ENCODE measurements around the gene CD82. TPM values are rescaled to one million over a fixed set of nuclear protein-coding genes. Genes with fewer than 3 reads are reported as not detected.

Gene CD82
- total and polyA plus RNA-seq, 7 experiments from 2014 or later = 36.4 to 319 (median 57.2) TPM

DNA sequence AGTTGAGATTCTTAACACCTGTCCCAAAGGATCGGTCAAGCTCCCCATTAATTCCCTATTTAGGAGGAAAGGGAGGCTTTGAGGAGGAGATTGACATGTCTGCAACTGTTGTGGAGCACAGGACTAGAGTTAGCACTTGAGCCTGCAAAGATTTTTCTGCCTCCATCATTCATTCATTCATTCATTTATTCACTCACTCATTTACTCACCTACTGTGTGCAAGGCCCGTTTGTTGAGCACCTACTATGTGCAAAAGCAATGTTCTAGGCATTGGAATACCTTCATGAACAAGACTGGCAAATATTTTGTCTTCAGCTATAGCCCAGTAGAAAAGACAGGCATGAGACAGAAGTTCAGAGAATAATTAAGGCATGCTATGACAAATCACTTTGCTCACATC lies 43.2 kb upstream of the CD82 start:
- Mint-ChIP-seq H3K9me3 (no peaks in the 10 kb centered on the region), H3K4me1 (peaks cover 0 to 8% (median 3%) of the 10 kb centered on the region in 7 donors), H3K4me3 (no peak overlapping the region), H3K27ac (no peak overlapping the region), H3K36me3 (no peaks in the 10 kb centered on the region), H3K27me3 (peaks cover 14 to 40% (median 26%) of the 10 kb centered on the region in 5 donors)
- Histone ChIP-seq H3K4me1 (ENCODE audit: control insufficient read depth in 2 of 2, insufficient read depth in 2 of 2, low read length in 2 of 2) (no peaks in the 10 kb centered on the region), H3K4me3 (ENCODE audit: low read length) (no peak overlapping the region), H3K27me3 (ENCODE audit: control insufficient read depth in 2 of 2, insufficient read depth in 2 of 2, low read length in 2 of 2) (no peaks in the 10 kb centered on the region), H3K27ac (ENCODE audit: low read depth, low read length) (no peak overlapping the region), H3K36me3 (ENCODE audit: control insufficient read depth in 2 of 3, insufficient read depth in 3 of 3, low read length in 3 of 3) (no peaks in the 10 kb centered on the region), H3K9me3 (ENCODE audit: control insufficient read depth in 2 of 3, low read length in 3 of 3) (no peaks in the 10 kb centered on the region)
- POLR2A ChIA-PET = no interaction called here
- intact Hi-C loops (cut with micrococcal nuclease) = loop anchor here in 1 of 2 donors (5.0 kb wide), 1 partner anchor 425 kb away; the partner anchor contains the start of gene EXT2
- no peak for ATAC-seq
- DNase-seq = no peak
- CTCF ChIA-PET = interaction anchor here (1.5 kb wide), 1 partner anchor 389 kb away, joined by 3 read pairs; no protein-coding TSS in a partner anchor

DNA sequence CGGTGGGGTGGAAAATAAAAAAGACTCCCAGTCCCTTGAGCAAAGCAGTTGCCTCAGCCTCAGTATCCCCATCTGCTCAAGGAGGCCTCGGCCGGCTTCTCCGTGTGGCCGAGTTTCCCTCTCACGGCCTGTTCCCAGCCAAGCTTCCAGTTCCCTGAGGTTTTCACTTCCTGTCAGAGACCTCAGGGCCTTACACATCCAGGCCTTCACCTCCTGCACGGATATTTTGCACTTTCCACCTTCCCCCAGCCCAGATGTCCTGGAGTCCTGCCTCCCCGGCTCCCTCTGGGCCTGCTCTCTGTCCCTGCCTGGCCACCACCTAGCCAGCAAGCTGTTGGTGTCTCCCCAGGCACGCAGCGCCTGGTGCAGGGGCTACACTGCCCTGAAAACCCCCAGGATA lies 41.1 kb upstream of the CD82 start:
- no peak overlapping the region for H3K27ac Mint-ChIP-seq
- Histone ChIP-seq H3K27ac (ENCODE audit: low read depth, low read length) (no peak overlapping the region), H3K36me3 (ENCODE audit: control insufficient read depth in 2 of 3, insufficient read depth in 3 of 3, low read length in 3 of 3) (no peaks in the 10 kb centered on the region), H3K9me3 (ENCODE audit: control insufficient read depth in 2 of 3, low read length in 3 of 3) (no peaks in the 10 kb centered on the region), H3K27me3 (ENCODE audit: control insufficient read depth in 2 of 2, insufficient read depth in 2 of 2, low read length in 2 of 2) (no peaks in the 10 kb centered on the region), H3K4me3 (ENCODE audit: low read length) (no peak overlapping the region), H3K4me1 (ENCODE audit: control insufficient read depth in 2 of 2, insufficient read depth in 2 of 2, low read length in 2 of 2) (no peaks in the 10 kb centered on the region)
- no peak for ATAC-seq
- intact Hi-C loops (cut with micrococcal nuclease) = loop anchor here in 1 of 2 donors (5.0 kb wide), 1 partner anchor 427 kb away; the partner anchor contains the start of gene EXT2
- no peak for DNase-seq
- H3K36me3 Mint-ChIP-seq = no peaks in the 10 kb centered on the region
- no peak overlapping the region for H3K4me3 Mint-ChIP-seq
- H3K27me3 Mint-ChIP-seq = peaks cover 14 to 28% (median 19%) of the 10 kb centered on the region in 5 donors
- CTCF ChIA-PET = interaction anchor here (0.6 to 2.2 kb wide), 5 partner anchors 13 to 933 kb away, joined by 3 to 20 read pairs (median 4); no protein-coding TSS in a partner anchor
- H3K9me3 Mint-ChIP-seq = no peaks in the 10 kb centered on the region
- H3K4me1 Mint-ChIP-seq = peaks cover 0 to 17% (median 3%) of the 10 kb centered on the region in 7 donors
- POLR2A ChIA-PET = interaction anchor here (0.7 kb wide), 1 partner anchor 664 kb away, joined by 3 read pairs; no protein-coding TSS in a partner anchor

- H3K27ac Mint-ChIP-seq = no peak overlapping the region
- CTCF ChIA-PET = interaction anchor here (0.6 to 2.2 kb wide), 3 partner anchors 13 to 934 kb away, joined by 3 to 20 read pairs (median 6); no protein-coding TSS in a partner anchor
- H3K4me3 Mint-ChIP-seq = no peak overlapping the region
- peaks cover 12 to 23% (median 18%) of the 10 kb centered on the region in 5 donors for H3K27me3 Mint-ChIP-seq
- Histone ChIP-seq H3K36me3 (ENCODE audit: control insufficient read depth in 2 of 3, insufficient read depth in 3 of 3, low read length in 3 of 3) (no peaks in the 10 kb centered on the region), H3K4me1 (ENCODE audit: control insufficient read depth in 2 of 2, insufficient read depth in 2 of 2, low read length in 2 of 2) (no peaks in the 10 kb centered on the region), H3K27me3 (ENCODE audit: control insufficient read depth in 2 of 2, insufficient read depth in 2 of 2, low read length in 2 of 2) (no peaks in the 10 kb centered on the region), H3K9me3 (ENCODE audit: control insufficient read depth in 2 of 3, low read length in 3 of 3) (no peaks in the 10 kb centered on the region), H3K27ac (ENCODE audit: low read depth, low read length) (no peak overlapping the region), H3K4me3 (ENCODE audit: low read length) (no peak overlapping the region)
- POLR2A ChIA-PET = no interaction called here
- no peak for ATAC-seq
- peaks cover 0 to 18% (median 3%) of the 10 kb centered on the region in 7 donors for H3K4me1 Mint-ChIP-seq
- no peaks in the 10 kb centered on the region for H3K9me3 Mint-ChIP-seq
- H3K36me3 Mint-ChIP-seq = no peaks in the 10 kb centered on the region
- intact Hi-C loops (cut with micrococcal nuclease) = loop anchor here in 1 of 2 donors (5.0 kb wide), 1 partner anchor 427 kb away; the partner anchor contains the start of gene EXT2
- no peak for DNase-seq
These were observed 40.7 kb upstream of the CD82 start for GRCh38 chr11:44524751-44525201.

DNA sequence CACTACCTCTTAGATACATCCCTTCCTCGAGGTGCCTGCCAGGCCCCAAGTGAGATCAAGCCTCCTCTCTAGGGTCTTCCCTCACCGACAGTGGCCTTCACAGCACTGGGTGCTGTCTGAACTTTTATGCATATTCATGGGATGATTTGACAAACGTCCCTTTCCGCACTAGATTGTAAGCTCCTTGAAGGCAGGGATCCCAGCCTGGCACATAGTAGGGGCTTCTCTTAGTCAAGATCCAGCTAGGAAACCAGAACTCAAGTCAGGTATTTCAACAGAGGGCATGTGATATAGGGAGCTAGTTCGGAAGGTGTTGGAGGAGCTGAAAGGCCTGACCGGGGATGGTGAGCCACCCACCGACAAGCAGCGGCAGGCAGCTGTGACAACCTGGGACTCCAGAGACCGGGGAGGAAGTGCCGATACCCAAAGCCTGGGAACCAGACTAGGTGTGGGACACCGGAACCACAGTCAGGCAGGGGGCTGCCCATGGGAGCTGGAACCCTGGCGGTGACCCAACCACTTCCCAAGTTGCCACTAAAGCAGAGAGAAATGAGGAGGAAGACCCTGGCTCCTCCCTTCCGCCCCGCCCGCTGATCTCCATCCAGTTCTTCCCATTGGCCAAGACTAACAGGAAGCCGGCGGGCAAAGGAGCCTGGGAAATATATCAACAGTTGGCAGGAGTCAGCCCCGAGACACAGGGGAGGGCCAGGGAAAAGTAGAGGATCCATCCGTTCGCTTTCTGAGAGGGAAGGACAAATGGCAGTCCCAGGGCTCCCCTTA lies 39.8 kb upstream of the CD82 start:
- DNase-seq = no peak
- H3K9me3 Mint-ChIP-seq = no peaks in the 10 kb centered on the region
- Histone ChIP-seq H3K9me3 (ENCODE audit: control insufficient read depth in 2 of 3, low read length in 3 of 3) (no peaks in the 10 kb centered on the region), H3K4me3 (ENCODE audit: low read length) (no peak overlapping the region), H3K27ac (ENCODE audit: low read depth, low read length) (no peak overlapping the region), H3K27me3 (ENCODE audit: control insufficient read depth in 2 of 2, insufficient read depth in 2 of 2, low read length in 2 of 2) (no peaks in the 10 kb centered on the region), H3K36me3 (ENCODE audit: control insufficient read depth in 2 of 3, insufficient read depth in 3 of 3, low read length in 3 of 3) (no peaks in the 10 kb centered on the region), H3K4me1 (ENCODE audit: control insufficient read depth in 2 of 2, insufficient read depth in 2 of 2, low read length in 2 of 2) (no peaks in the 10 kb centered on the region)
- H3K27me3 Mint-ChIP-seq = peaks cover 9 to 19% (median 18%) of the 10 kb centered on the region in 5 donors
- H3K4me1 Mint-ChIP-seq = peaks cover 0 to 26% (median 10%) of the 10 kb centered on the region in 7 donors
- POLR2A ChIA-PET = no interaction called here
- CTCF ChIA-PET = interaction anchor here (0.8 kb wide), 1 partner anchor 86 kb away, joined by 3 read pairs; no protein-coding TSS in a partner anchor
- ATAC-seq = no peak
- H3K36me3 Mint-ChIP-seq = peaks cover 0 to 4% (median 0%) of the 10 kb centered on the region in 5 donors
- H3K4me3 Mint-ChIP-seq = no peak overlapping the region
- H3K27ac Mint-ChIP-seq = peak overlapping the region in 1 of 9 donors; percentile 3
- intact Hi-C loops (cut with micrococcal nuclease) = no loop called here

DNA sequence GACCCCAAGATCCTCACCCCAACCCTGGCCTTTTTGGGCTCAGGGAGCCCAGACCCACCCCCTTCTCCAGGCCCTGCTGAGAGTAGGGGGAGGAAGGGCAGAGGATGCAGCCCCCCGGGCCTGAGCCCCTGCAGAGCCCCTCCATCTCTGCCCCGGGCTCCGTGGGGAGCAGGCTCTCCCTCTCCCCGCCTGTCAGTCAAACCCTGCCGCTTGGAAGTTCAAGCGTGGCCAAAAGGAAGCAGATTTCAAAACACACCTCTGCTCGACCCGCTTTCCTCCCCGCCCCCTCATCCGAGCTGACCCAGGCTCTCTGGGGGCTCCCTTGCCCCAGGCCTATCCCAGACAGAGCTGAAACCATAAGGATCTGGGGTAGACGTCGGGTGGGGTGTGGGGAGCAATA lies 39.0 kb upstream of the CD82 start:
- Mint-ChIP-seq H3K9me3 (no peaks in the 10 kb centered on the region), H3K27me3 (peaks cover 5 to 16% (median 10%) of the 10 kb centered on the region in 5 donors), H3K4me3 (no peak overlapping the region), H3K36me3 (peaks cover 0 to 4% (median 0%) of the 10 kb centered on the region in 5 donors), H3K4me1 (peaks cover 0 to 34% (median 10%) of the 10 kb centered on the region in 7 donors), H3K27ac (no peak overlapping the region)
- H3K4me3 ChIP-seq (ENCODE audit: low read length) = no peak overlapping the region
- no peaks in the 10 kb centered on the region for H3K36me3 ChIP-seq (ENCODE audit: control insufficient read depth in 2 of 3, insufficient read depth in 3 of 3, low read length in 3 of 3)
- CTCF ChIA-PET = no interaction called here
- ATAC-seq = no peak
- POLR2A ChIA-PET = no interaction called here
- no peaks in the 10 kb centered on the region for H3K4me1 ChIP-seq (ENCODE audit: control insufficient read depth in 2 of 2, insufficient read depth in 2 of 2, low read length in 2 of 2)
- no peaks in the 10 kb centered on the region for H3K9me3 ChIP-seq (ENCODE audit: control insufficient read depth in 2 of 3, low read length in 3 of 3)
- intact Hi-C loops (cut with micrococcal nuclease) = no loop called here
- no peak overlapping the region for H3K27ac ChIP-seq (ENCODE audit: low read depth, low read length)
- H3K27me3 ChIP-seq (ENCODE audit: control insufficient read depth in 2 of 2, insufficient read depth in 2 of 2, low read length in 2 of 2) = no peaks in the 10 kb centered on the region
- DNase-seq = no peak

GRCh38 chr11:44527476-44527875 lies 38.0 kb upstream of the CD82 start:
- Histone ChIP-seq H3K4me3 (ENCODE audit: low read length) (no peak overlapping the region), H3K36me3 (ENCODE audit: control insufficient read depth in 2 of 3, insufficient read depth in 3 of 3, low read length in 3 of 3) (no peaks in the 10 kb centered on the region), H3K27me3 (ENCODE audit: control insufficient read depth in 2 of 2, insufficient read depth in 2 of 2, low read length in 2 of 2) (no peaks in the 10 kb centered on the region), H3K4me1 (ENCODE audit: control insufficient read depth in 2 of 2, insufficient read depth in 2 of 2, low read length in 2 of 2) (no peaks in the 10 kb centered on the region), H3K9me3 (ENCODE audit: control insufficient read depth in 2 of 3, low read length in 3 of 3) (no peaks in the 10 kb centered on the region), H3K27ac (ENCODE audit: low read depth, low read length) (no peak overlapping the region)
- POLR2A ChIA-PET = no interaction called here
- DNase-seq = no peak
- Mint-ChIP-seq H3K36me3 (peaks cover 0 to 4% (median 0%) of the 10 kb centered on the region in 5 donors), H3K4me3 (no peak overlapping the region), H3K27me3 (peaks cover 4 to 16% (median 6%) of the 10 kb centered on the region in 5 donors), H3K9me3 (no peaks in the 10 kb centered on the region), H3K27ac (no peak overlapping the region), H3K4me1 (peaks cover 0 to 37% (median 10%) of the 10 kb centered on the region in 7 donors)
- CTCF ChIA-PET = interaction anchor here (1.0 kb wide), 1 partner anchor 29 kb away, joined by 7 read pairs; no protein-coding TSS in a partner anchor
- ATAC-seq = no peak
- intact Hi-C loops (cut with micrococcal nuclease) = no loop called here

All from naive thymus-derived CD4-positive, alpha-beta T cell (primary cell).